KG1 (cell line): Measurements from ENCODE around the gene NAA25.
"Not testable (repeated sequence)": the region's sequence is repeated elsewhere in the genome, so short reads cannot be mapped to it uniquely, and the experiment has no call there.

Experiments
- DNase-seq: peaks from one replicate; lab custom pipeline; 2025; lab: John Stamatoyannopoulos, UW

Gene NAA25

GRCh38 chr12:112116232-112117060 is 7.9 kb upstream of the NAA25 start:
- no peak for DNase-seq

- DNase-seq = no peak
Measured at GRCh38 chr12:112115259-112116045, 6.9 kb upstream of the NAA25 start.

- no peak for DNase-seq
Measured at GRCh38 chr12:112112409-112113133, 4.0 kb upstream of the NAA25 start.

GRCh38 chr12:112111931-112112330 is 3.3 kb upstream of the NAA25 start:
- DNase-seq = no peak

- DNase-seq = not testable (repeated sequence)
Measured at GRCh38 chr12:112110787-112111662, 2.4 kb upstream of the NAA25 start.

- peak; percentile 28 for DNase-seq
Measured at GRCh38 chr12:112107306-112108201, 1.0 kb downstream of the NAA25 start.

- DNase-seq = no peak
Measured at GRCh38 chr12:112105891-112106290, 2.7 kb downstream of the NAA25 start.

GRCh38 chr12:112103758-112104503 is 4.7 kb downstream of the NAA25 start:
- no peak for DNase-seq

GRCh38 chr12:112102746-112103145 is 5.8 kb downstream of the NAA25 start:
- DNase-seq = not testable (repeated sequence)

- no peak for DNase-seq
Measured at GRCh38 chr12:112102127-112102526, 6.5 kb downstream of the NAA25 start.

GRCh38 chr12:112100500-112100899 is 8.1 kb downstream of the NAA25 start:
- not testable (repeated sequence) for DNase-seq

GRCh38 chr12:112097641-112098040 is 10.9 kb downstream of the NAA25 start:
- DNase-seq = no peak

- DNase-seq = no peak
Measured at GRCh38 chr12:112096667-112097066, 11.9 kb downstream of the NAA25 start.

GRCh38 chr12:112096070-112096469 is 12.5 kb downstream of the NAA25 start:
- DNase-seq = no peak

- DNase-seq = no peak
Measured at GRCh38 chr12:112091563-112091962, 17.0 kb downstream of the NAA25 start.

GRCh38 chr12:112087851-112088250 is 20.7 kb downstream of the NAA25 start:
- no peak for DNase-seq

- no peak for DNase-seq
Measured at GRCh38 chr12:112087055-112087850, 21.3 kb downstream of the NAA25 start.

- no peak for DNase-seq
Measured at GRCh38 chr12:112066566-112066965, 42.0 kb downstream of the NAA25 start.

GRCh38 chr12:112063273-112063672 is 45.3 kb downstream of the NAA25 start:
- DNase-seq = no peak
